HG03196 (cell line): ENCODE results near the gene TMEM53.

Source experiments
- ATAC-seq: cut with Tn5 transposase; IDR thresholded peaks from one replicate; pipeline ENCODE4 v1.9.1; 2021; ENCODE audit not compliant: unreplicated experiment

The TMEM53 gene

DNA sequence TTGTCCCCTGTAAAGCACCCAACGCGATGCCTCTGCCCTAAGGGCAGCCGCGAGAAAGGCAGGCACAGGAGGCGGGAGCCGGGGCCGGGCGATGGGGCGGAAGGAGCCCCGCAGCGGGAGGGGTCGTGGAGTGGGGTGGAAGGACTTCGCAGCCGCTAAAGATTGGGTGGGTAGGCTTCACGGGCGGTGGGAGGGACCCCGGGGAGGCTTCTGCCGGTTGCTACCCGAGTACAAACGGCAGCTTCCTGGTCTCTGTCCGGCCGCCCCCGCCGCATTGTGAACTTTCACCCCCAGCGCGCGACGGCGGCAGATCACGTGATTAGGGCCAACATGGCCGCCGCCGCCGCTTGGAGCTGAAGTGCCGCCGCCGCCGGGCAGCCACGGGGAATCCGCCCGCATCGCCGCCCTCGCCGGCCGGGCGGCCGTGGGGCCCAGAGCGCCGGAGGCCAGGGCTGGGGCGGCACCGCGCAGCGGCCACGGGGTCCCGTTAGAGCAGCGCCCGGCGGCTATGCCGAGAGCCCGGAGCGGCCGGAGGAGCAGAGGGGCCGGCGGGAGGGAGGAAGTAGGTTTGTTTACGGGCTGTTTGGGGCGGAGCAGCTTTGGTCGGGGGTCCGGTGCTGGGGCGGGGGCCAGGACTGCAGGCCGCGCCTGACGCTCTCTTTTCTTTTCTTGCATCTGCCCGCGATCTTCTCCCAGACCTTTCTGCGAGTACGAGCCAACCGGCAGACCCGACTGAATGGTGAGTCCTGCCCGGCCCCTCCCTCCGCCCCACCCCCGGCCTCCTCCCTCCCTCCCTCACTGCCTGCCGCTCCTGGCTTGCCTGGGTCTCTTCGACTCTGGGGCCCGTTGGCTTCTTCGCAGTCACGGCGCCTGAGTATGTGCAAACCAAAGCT lies 42.4 kb downstream of the TMEM53 start:
- peak; percentile 71 for ATAC-seq

DNA sequence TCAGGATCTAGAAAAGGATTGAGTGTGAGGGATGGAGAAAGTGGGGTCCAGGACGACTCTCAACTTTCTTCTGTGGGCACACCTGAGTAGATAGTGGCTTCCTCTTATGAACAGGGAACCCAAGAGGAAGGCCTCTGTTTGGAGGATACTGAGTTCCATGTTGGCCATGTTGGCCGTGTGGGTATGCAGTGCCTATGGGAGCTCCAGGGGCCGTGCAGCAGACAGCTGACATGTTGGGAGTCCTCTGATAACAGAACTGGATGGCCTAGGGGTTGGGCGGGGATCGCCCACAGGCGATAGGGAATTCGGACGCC lies 43.0 kb downstream of the TMEM53 start:
- ATAC-seq: no peak

DNA sequence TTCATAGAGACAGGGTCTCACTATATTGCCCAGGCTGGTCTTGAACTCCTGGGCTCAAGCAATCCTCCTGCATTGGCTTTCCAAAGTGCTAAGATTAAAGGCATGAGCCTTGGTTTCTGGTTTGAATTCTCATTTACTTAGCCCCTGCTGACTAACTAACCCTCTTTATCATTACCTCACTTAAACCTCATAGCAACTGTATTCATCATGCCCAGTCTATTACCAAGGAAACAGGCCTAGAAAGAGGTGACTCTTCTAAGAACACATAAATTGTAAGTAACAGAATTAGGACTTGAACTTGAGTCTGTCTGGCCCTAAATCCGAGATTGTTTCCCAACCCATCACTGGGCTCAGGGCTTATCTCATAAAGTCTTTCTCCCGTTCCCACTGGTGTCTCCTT lies 44.2 kb downstream of the TMEM53 start:
- ATAC-seq: no peak

DNA sequence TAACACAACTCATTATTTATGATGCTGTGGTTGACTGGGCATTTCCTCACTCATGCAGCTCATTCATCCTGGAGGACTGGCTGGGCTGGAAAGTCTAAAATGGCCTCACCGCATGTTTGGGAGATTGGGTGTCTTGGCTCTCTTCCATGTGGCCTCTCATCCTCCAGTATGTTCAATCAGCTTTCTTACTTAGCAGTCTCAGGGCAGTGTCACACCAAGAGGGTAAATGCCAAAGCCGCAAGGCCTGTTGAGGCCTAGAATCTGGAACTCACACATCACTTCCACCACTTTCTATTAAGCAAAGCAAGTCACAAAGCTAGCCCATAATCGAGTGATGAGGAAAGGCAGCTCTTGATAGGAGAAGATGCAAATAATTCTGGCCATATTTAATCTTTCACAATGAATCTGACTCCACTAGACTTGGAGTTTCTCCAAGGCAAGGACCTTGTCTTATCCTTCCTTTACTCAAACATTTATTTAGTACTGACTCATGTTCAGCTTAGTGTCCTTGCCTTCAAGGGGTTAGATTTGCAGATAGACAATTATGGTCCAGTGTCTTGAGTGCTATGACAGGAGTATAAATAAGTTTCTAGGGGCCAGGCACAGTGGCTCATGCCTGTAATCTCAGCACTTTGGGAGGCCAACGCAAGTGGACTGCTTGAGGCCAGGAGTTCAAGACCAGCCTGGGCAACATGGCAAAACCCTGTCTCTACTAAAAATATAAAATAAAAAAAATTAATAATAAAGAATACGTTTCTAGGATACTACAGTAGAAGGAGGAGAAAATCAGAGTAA lies 45.1 kb downstream of the TMEM53 start:
- ATAC-seq: no peak

DNA sequence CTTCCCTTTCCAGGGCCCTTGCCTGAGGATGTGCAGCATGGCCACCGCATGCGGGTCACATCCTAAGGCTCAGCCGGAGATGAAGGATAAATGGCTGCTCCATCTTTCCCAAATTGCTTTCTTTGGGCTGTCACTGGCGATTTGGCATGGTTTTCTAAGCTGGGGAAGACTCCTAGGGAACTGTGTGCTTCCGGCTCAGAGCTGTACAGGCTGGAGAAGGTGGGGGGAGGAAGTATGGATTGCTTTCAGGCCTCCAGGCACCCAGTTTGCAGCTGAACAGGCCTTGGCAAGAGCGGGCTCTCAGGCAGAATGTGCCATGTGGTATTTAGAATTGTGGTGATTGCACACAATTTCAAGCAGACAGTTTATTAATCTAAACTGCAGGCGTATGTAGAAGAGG lies 48.9 kb downstream of the TMEM53 start:
- no peak for ATAC-seq

DNA sequence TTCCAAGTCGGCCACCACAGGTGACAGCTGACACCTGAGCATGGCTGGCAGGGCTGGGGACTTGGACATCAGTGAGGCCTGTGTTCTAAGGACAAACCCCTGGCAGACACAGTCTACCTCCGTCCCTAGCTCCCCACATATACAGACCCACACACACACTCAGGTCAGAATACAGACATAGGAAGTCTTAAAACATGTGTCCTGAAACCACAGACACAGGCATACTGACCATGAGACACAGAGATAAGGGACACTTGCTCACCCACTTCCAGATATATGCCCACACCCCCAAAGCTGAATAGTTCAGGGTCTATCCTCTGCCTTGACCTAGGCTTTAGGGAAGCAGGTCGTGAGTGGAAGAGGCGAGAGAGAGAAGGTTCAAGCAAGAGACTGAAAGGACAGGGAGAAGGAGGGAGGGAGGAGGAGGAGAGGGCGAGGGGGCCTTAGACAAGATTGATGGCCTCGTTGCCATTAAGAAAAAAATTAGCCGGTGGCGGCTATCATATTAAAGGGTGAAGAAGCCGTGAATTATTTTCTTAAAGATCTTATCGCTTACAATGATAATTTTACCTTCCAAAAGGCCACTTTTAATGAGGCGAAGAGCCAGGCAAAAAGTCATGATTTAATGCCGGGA lies 49.9 kb downstream of the TMEM53 start:
- ATAC-seq: no peak

DNA sequence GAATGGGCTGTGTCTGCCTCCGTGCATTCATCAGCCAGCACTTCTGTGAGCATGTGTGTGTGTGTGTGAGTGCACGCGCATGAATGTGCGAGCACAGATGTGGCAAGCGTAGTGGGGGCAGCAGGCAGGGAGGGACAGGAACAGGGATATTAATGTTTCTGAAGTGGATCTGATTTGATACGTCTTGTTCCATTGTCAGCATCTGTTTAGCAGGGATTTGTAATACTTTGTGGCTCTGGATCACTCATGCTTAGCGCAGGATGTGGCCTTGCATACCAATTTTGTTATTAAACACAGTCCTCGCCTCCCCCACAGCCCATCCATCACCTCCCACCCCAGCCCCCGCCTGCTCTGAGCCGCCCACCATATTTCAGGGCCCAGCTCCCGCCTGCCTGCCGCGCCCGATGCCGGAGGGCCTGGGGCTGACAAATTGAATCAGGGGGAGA lies 52.4 kb downstream of the TMEM53 start:
- ATAC-seq: no peak

DNA sequence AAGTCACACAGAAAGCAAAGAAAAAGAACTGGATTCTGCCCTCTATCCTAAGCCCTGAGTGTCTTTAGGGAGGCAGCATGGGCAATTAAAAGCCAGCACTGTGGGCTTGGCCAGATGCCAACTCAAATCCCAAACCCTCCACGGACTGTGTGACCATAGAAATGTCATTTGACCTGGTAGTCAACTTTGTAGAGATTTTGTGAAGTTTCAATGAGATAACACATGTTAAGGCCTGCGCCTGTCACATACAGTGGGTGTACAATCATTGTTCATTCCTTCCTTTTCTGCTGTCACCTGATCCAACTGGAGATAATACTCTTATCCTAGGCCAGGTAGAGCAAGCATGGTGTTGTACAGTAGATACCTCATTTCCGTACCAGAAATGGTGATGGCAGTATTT lies 54.2 kb downstream of the TMEM53 start:
- ATAC-seq: no peak

DNA sequence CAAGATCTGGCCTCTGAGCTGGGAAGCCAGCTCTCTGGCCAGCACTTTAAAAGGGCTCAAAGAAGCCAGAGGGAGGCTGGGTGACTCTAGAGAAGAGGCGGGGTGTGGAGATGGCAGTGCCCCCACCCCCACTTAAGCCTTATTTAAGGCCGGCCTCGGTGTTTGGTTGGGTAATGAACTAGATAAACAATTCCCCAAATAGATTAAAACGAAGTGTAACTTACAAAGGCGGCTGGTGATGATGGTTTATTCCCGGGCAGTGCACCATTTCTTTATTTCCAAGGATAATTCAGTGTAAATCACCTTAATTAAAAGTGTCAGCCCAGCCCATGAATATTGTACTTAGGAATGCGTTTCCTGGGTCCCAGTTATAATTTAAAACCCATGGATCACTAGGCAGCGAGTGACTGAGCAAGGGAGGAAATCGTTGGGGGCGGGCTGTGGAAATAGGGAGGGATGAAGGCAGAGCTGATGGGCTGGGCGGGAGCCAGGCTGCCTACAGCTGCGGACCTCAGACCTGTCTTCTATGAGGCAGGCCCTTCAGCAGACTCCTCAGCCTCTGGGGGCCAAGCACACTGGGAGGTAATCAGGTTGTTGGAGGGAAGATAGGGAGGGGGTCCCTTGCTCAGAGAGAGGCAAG lies 54.9 kb downstream of the TMEM53 start:
- no peak for ATAC-seq

DNA sequence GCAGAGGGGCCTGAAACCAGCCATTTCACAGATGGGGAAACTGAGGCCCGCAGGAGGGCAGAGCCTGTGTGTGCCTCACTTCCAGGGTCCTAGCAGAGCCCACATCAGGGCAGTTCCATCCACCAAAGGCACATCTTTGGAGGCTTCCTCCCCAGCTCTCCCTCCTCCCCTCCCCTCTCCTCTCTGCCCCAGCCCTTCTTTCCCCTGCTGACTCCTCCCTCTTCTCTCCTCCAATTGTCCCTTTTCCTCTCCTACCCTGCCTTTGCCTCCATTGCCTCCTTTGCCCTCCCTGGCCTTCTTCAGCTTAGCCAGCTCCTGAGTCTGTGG lies 56.6 kb downstream of the TMEM53 start:
- ATAC-seq: no peak

DNA sequence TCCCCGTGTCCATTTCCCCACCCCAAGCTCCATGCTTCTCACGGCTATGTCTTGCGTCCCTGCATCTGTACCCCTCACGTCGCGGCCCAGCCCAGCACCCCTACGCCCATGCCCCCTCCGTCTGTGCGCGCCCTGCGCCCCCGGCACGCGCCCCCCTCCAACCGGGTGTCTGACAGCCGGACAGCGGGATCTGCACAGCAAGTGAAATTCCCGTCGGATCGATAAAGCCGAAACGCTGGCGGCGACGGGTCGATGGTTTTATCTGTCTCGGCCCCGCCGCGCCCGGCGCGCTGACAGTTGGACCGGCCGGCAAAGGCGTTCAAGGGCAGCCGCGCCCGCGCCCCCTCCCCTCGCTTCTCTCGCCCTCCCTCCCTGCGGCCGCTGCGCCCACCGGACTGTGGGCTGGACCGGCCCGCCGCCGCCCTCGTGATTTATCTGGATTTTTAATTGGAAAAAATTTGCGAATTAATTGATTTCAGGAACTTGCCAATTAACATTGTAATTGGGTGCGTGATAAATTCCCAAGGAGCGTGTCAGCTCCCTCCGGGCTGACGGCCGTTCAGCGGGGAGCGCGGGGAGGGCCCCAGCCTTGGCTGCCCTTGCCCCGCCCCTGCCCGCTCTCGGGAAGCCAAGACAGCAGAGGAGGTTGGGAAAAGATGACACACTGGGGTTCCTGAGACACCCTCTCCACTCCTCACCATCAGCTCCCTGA lies 57.1 kb downstream of the TMEM53 start:
- ATAC-seq: no peak

DNA sequence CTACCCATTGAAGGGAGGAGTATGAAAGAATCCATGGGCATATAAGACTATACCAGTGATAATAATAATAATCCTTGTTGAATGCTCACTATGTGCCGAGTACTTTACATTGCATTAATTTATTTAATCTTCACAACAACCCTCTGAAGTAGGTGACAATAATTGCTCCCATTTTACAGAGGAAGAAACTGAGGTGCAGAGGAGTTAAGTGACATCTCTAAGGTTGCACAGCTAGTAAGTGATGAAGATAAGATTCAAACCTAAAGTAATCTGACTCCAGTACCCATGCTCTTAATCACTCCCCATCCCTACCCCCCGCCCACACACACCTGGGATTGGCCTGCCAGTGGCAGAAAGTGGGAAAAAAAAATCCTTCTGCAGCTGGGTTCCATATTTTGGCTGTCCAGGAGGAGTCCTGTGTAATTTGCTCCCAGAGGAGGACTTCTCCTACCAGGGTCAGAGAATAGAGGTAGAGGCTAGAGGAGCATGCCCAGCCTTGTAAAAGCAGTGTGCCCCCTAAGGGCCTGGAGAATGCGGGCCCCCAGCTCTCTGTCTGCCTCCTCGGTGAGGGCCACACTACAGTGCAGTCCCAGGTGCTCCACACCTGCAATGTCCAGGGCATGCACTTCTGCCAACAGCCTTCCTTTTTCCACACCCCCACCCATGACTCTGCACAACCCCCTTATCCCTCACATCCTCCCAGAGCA lies 57.8 kb downstream of the TMEM53 start:
- no peak for ATAC-seq

DNA sequence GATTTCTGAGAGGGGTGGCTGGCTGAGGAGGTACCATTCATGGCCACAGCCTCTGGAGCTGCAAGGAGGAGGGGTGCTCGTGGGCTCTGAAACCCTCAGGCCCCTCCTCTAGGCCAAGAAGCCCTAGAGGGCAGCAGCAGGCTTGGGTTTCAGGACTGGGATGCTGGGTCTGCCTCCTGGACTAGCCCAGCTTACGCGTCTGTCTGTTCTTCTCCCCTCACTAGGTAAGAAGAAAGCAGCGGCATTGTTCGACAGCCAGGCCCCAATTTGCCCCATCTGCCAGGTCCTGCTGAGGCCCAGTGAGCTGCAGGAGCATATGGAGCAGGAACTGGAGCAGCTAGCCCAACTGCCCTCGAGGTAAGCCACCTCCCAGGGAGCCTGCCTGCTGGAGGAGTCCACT lies 60.3 kb downstream of the TMEM53 start:
- ATAC-seq: no peak

DNA sequence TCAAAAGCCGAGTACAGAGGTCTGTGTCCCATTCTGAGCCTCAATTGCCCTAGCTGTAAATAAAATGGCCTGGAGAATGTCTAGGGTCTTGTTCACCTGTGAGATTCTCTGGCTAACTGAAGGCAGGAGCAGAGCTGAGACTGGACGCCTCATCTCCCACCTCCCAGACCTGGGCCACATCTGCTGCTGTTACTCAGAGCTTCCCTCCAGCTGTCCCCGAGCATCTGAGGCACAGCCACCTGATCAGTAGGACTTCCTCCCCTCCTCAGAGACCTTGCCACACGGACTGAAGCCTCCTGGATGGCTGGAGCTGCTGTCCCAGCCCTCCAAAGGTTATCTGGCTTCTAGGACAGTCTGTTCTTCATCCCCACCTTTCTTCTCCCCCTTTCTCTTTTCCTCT lies 62.4 kb downstream of the TMEM53 start:
- ATAC-seq: no peak

DNA sequence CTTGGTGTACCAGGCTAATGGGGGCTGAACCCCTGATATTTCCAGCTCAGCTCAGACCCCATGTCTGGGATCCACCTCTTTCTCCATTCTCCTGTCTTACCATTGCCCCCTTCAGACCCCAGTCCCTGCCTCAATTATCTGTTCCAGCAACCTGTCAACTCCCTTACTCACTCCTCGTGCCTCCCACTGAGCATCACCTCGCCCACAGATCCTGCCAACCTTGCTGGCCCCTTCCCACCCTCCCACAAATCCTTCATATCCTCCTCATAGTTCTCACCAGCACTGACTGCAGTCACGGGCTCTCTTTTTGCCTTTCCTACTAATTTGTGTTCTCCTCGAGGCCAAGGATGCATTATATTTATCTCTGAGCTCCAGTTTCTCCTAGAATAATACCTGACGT lies 62.9 kb downstream of the TMEM53 start:
- ATAC-seq: no peak

DNA sequence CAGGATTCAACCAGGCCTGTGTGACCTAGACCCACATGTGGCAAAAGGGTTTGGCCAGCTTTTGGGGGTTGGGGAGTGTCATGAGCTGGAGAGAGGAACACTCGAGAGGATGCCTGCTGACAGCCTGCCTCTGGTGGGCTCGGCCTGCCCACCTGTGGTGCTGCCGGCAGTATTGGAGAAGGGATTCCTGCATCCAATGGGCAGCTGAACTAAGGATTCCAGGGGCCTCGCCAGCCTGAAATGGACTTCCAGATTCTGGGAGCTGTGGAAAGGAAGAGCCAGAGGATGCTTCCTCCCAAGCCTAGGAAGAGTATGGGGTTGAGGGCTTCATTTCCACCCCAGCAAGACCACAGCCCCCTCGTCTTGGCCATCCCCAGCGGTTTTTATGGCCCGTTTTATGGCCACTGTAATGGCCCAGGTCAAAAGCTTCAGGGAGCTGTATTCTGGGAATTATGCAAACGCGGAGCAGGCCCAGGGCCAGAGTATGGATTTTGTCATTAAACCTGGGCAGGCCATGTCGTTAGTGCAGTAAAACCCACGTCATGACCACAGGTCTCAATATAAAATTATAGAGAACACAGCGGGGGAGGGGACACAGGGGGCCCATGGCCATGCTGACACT lies 63.6 kb downstream of the TMEM53 start:
- no peak for ATAC-seq

DNA sequence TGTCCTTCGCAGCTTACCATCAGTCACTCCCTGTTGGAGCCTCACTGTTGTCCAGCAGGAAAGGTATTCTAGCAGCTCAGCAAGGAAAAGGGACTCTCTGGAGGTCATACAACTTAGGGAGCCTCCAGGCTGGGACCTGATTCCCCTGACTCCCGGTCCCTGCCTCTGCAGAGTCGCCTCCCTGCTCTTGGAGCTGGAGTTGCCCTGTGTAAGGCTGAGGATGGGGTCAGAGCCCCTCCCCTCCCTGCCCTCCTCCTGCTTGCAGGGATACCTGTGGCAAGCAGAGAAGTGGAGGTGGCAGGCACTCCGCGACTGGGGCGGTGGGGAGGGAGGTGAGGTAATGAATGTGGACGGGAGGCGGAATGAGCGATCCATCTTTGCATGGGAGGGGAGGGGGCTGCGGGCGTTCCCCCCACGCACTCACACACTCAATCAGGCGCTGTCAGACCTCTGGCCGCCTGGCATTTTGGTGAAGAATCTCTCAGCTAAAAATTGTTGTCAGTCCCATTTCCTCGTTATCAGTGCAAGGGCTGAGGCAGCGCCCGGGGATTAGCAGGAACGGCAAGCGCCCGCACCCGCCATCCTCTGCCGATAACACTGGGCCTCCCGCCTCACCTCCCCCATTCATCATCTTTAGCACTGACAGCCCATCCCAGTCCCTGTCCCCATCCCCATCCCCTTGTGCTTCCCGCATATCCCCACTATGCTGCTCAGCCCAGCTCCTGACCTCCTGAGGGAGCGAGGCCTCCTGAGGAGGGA lies 64.3 kb downstream of the TMEM53 start:
- ATAC-seq: no peak

DNA sequence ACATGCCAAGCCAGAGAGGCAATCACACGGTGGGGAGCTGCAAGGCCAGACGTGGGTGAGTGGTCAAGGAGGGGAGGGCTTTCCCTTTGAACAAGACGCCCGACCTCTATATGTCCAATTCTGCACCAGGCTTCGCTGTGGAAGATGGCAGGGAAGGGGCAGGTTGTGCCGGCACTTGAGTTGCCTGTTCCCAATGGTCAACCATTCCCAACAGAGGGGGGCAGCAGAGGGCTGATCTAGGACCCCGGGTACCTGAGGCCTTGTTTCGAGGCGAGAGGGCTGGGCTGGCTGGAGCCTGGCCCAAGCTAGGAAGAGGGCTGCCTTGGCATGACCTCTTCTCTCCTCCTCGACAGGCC lies 64.9 kb downstream of the TMEM53 start:
- no peak for ATAC-seq

DNA sequence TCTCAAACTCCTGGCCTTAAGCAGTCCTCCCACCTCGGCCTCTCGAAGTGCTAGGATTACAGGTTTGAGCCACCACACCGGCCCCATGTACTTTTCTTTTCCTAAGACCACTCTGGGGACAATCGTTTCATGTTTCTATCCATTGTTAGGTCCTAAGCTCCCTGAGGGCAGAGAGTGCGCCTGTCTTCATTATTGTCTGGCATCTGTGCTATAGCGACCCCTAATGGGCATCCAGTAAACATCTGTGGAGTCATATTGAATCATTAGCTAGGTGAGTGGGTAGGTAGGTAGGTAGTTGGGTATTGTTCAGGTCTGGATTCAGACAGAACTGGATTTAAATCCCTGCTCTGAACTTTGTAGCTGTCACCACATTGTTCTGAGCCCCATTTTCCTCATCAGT lies 66.1 kb downstream of the TMEM53 start:
- ATAC-seq: no peak
